ENCODE results near the gene RAB5B. TPM values are rescaled to one million over a fixed set of nuclear protein-coding genes. Genes with fewer than 3 reads are reported as not detected.
"Not testable (repeated sequence)": the region's sequence is repeated elsewhere in the genome, so short reads cannot be mapped to it uniquely, and the experiment has no call there.

Gene RAB5B
- total RNA-seq, 2 donors from 2014 or later, result 105 to 114 TPM

- not testable (repeated sequence) for ATAC-seq, DNase-seq
- intact Hi-C loops (cut with DNase I), result loop anchor here (10.0 kb wide), 2 partner anchors 95 to 105 kb away; partner anchors contain the start of gene PA2G4 (in 1 of the 2)
These were observed 26.2 kb downstream of the RAB5B start for GRCh38 chr12:55999999-56000540.

- no peak for ATAC-seq
- intact Hi-C loops (cut with DNase I), result no loop called here
- DNase-seq, result no peak
These were observed 27.7 kb downstream of the RAB5B start for GRCh38 chr12:56001487-56002100.

- ATAC-seq; DNase-seq; intact Hi-C loops (cut with DNase I): not testable (repeated sequence)
These were observed 29.5 kb downstream of the RAB5B start for GRCh38 chr12:56003376-56003775.

- DNase-seq (no peak), ATAC-seq (no peak)
- intact Hi-C loops (cut with DNase I), result no loop called here
These were observed 30.3 kb downstream of the RAB5B start for GRCh38 chr12:56004211-56004610.

GRCh38 chr12:56007564-56008559, 34.0 kb downstream of the RAB5B start:
- peak; percentile 88 to 89 for ATAC-seq
- peak; percentile 67 for DNase-seq
- intact Hi-C loops (cut with DNase I), result no loop called here

- intact Hi-C loops (cut with DNase I), result no loop called here
- ATAC-seq (no peak), DNase-seq (no peak)
These were observed 36.3 kb downstream of the RAB5B start for GRCh38 chr12:56010111-56010570.

GRCh38 chr12:56011509-56012090, 37.7 kb downstream of the RAB5B start:
- intact Hi-C loops (cut with DNase I), result no loop called here
- DNase-seq (no peak), ATAC-seq (no peak)

- no peak for ATAC-seq
- no peak for DNase-seq
- intact Hi-C loops (cut with DNase I), result no loop called here
These were observed 39.6 kb downstream of the RAB5B start for GRCh38 chr12:56013482-56013881.

- ATAC-seq, result no peak
- no peak for DNase-seq
- intact Hi-C loops (cut with DNase I), result no loop called here
These were observed 40.3 kb downstream of the RAB5B start for GRCh38 chr12:56014205-56014604.

GRCh38 chr12:56017181-56017580, 43.3 kb downstream of the RAB5B start:
- ATAC-seq (no peak), DNase-seq (no peak)
- intact Hi-C loops (cut with DNase I), result no loop called here

GRCh38 chr12:56018356-56018755, 44.5 kb downstream of the RAB5B start:
- intact Hi-C loops (cut with DNase I), result no loop called here
- ATAC-seq (no peak), DNase-seq (no peak)

- ATAC-seq (peak; percentile 70 to 78), DNase-seq (peak; percentile 48)
- intact Hi-C loops (cut with DNase I), result no loop called here
These were observed 46.7 kb downstream of the RAB5B start, which contains the start of gene IKZF4 for GRCh38 chr12:56020423-56021184. Gene IKZF4, plus strand, starts transcription at chr12:56021043. Its CDS starts 451 bp downstream, at chr12:56021494.

GRCh38 chr12:56021889-56022497, 48.1 kb downstream of the RAB5B start:
- intact Hi-C loops (cut with DNase I), result no loop called here
- peak in 1 of 2 donors; percentile 6 for ATAC-seq
- no peak for DNase-seq

- ATAC-seq, result peak in 1 of 2 donors; percentile 70
- intact Hi-C loops (cut with DNase I), result loop anchor here in 1 of 2 donors (5.0 kb wide), 1 partner anchor 291 kb away; no protein-coding TSS in a partner anchor
- no peak for DNase-seq
These were observed 54.8 kb downstream of the RAB5B start for GRCh38 chr12:56028511-56029165.

GRCh38 chr12:56029166-56029519, 55.3 kb downstream of the RAB5B start:
- ATAC-seq, result peak in 1 of 2 donors; percentile 55
- intact Hi-C loops (cut with DNase I), result loop anchor here in 1 of 2 donors (5.0 kb wide), 1 partner anchor 292 kb away; no protein-coding TSS in a partner anchor
- DNase-seq, result no peak

- ATAC-seq, result peak; percentile 69 to 73
- intact Hi-C loops (cut with DNase I), result loop anchor here in 1 of 2 donors (5.0 kb wide), 1 partner anchor 292 kb away; no protein-coding TSS in a partner anchor
- DNase-seq, result peak; percentile 34
These were observed 55.9 kb downstream of the RAB5B start for GRCh38 chr12:56029666-56030293.

GRCh38 chr12:56031987-56032386, 58.1 kb downstream of the RAB5B start:
- ATAC-seq, result no peak
- intact Hi-C loops (cut with DNase I), result no loop called here

More at GRCh38 chr12:56031987-56032386, 58.1 kb downstream of the RAB5B start:
- no peak for DNase-seq

Data from left cardiac atrium (tissue), 4 donors.